HepG2 (cell line): ENCODE measurements around the gene NUDT17. TPM values are rescaled to one million over a fixed set of nuclear protein-coding genes. Genes with fewer than 3 reads are reported as not detected.

Source experiments
- E2F5 ChIP-seq: sonication (generic); formaldehyde crosslinking; conservative IDR thresholded peaks from 2 replicates; pipeline ENCODE4 v1.4.0; 2020; ENCODE audit warnings: missing genetic modification reagents
- ETS1 ChIP-seq: sonication (generic); formaldehyde crosslinking; IDR thresholded peaks from 2 replicates; pipeline ENCODE4 v1.4.0; 2020; ENCODE audit warnings: missing genetic modification reagents
- FOXC1 ChIP-seq: sonication (generic); formaldehyde crosslinking; IDR thresholded peaks from 2 replicates; pipeline ENCODE4 v1.8.0; 2022; ENCODE audit warnings: mild to moderate bottlenecking, missing genetic modification reagents, borderline replicate concordance
- GATAD2A ChIP-seq: IDR thresholded peaks from 2 replicates; pipeline ENCODE4 v1.6.1; 2016
- HDAC1 ChIP-seq: sonication (generic); formaldehyde crosslinking; IDR thresholded peaks from 2 replicates; pipeline ENCODE4 v1.5.1; 2020; ENCODE audit warnings: mild to moderate bottlenecking, missing genetic modification reagents
- HMG20B ChIP-seq: conservative IDR thresholded peaks from 2 replicates; pipeline ENCODE4 v1.6.1; 2016; ENCODE audit warnings: missing genetic modification reagents, missing compliant biosample characterization
- HNRNPK ChIP-seq: fragments of 200-400 bp; formaldehyde crosslinking; IDR thresholded peaks from 2 replicates; pipeline ENCODE4 v1.6.1; 2018; ENCODE audit warnings: low read length, low read depth, moderate library complexity, mild to moderate bottlenecking; ENCODE audit not compliant: poor library complexity, severe bottlenecking
- HOXA9 ChIP-seq: sonication (generic); formaldehyde crosslinking; IDR thresholded peaks from 2 replicates; pipeline ENCODE4 v1.8.1; 2022; ENCODE audit warnings: missing genetic modification reagents, mild to moderate bottlenecking, moderate library complexity, borderline replicate concordance
- KLF9 ChIP-seq: IDR thresholded peaks from 2 replicates; pipeline ENCODE4 v1.6.1; 2016; ENCODE audit warnings: low read depth
- MAZ ChIP-seq, 2 experiments: sonication (generic) in 1 of 2; formaldehyde crosslinking in 1 of 2; IDR thresholded peaks; 2 replicates each; pipeline versions ENCODE4 v1.5.0 to v1.6.1; 2012 to 2020; ENCODE audit warnings: low read depth in 2 of 2, mild to moderate bottlenecking in 2 of 2, borderline replicate concordance in 1 of 2, improper control_type of control experiment in 1 of 2, low read length in 1 of 2, missing genetic modification reagents in 1 of 2, moderate library complexity in 1 of 2
- MYPOP ChIP-seq: sonication (generic); formaldehyde crosslinking; IDR thresholded peaks from 2 replicates; pipeline ENCODE4 v1.8.1; 2023; ENCODE audit warnings: mild to moderate bottlenecking, moderate library complexity, missing genetic modification reagents
- NRL ChIP-seq: sonication (generic); formaldehyde crosslinking; IDR thresholded peaks from 2 replicates; pipeline ENCODE4 v1.5.0; 2020; ENCODE audit warnings: missing genetic modification reagents, mild to moderate bottlenecking, moderate library complexity, borderline replicate concordance
- POGK ChIP-seq: sonication (generic); formaldehyde crosslinking; conservative IDR thresholded peaks from 2 replicates; pipeline ENCODE4 v1.8.0; 2022; ENCODE audit warnings: mild to moderate bottlenecking, moderate library complexity, missing genetic modification reagents
- RNF2 ChIP-seq: fragments of 450-650 bp; conservative IDR thresholded peaks from 2 replicates; pipeline ENCODE4 v1.6.1; 2016; ENCODE audit warnings: low read depth
- SCMH1 ChIP-seq: sonication (generic); formaldehyde crosslinking; IDR thresholded peaks from 2 replicates; pipeline ENCODE4 v1.9.0; 2021; ENCODE audit warnings: missing genetic modification reagents, mild to moderate bottlenecking, borderline replicate concordance
- TARDBP ChIP-seq: sonication (generic); formaldehyde crosslinking; IDR thresholded peaks from 2 replicates; pipeline ENCODE4 v1.8.0; 2022; ENCODE audit warnings: mild to moderate bottlenecking, missing genetic modification reagents
- THAP7 ChIP-seq: sonication (generic); formaldehyde crosslinking; IDR thresholded peaks from 2 replicates; pipeline ENCODE4 v1.8.1; 2023; ENCODE audit warnings: mild to moderate bottlenecking, missing genetic modification reagents
- ZBTB20 ChIP-seq: sonication (generic); formaldehyde crosslinking; IDR thresholded peaks from 2 replicates; pipeline ENCODE4 v1.8.1; 2023; ENCODE audit warnings: missing genetic modification reagents, low read depth, mild to moderate bottlenecking, borderline replicate concordance
- ZEB1 ChIP-seq: IDR thresholded peaks from 2 replicates; pipeline ENCODE4 v1.6.1; 2012; ENCODE audit warnings: mild to moderate bottlenecking, low read depth, inconsistent platforms; ENCODE audit not compliant: insufficient replicate concordance
- ZFY ChIP-seq: sonication (generic); formaldehyde crosslinking; IDR thresholded peaks from 2 replicates; pipeline ENCODE4 v1.4.0; 2020; ENCODE audit warnings: missing genetic modification reagents
- ZNF235 ChIP-seq: sonication (generic); formaldehyde crosslinking; IDR thresholded peaks from 2 replicates; pipeline ENCODE4 v1.8.1; 2023; ENCODE audit warnings: mild to moderate bottlenecking, missing genetic modification reagents, borderline replicate concordance
- ZNF570 ChIP-seq: sonication (generic); formaldehyde crosslinking; IDR thresholded peaks from 2 replicates; pipeline ENCODE4 v1.4.0; 2020; ENCODE audit warnings: mild to moderate bottlenecking, missing genetic modification reagents, borderline replicate concordance
- ZNF672 ChIP-seq: sonication (generic); formaldehyde crosslinking; IDR thresholded peaks from 2 replicates; pipeline ENCODE4 v1.8.1; 2022; ENCODE audit warnings: missing genetic modification reagents
- ZNF746 ChIP-seq: sonication (generic); formaldehyde crosslinking; IDR thresholded peaks from 2 replicates; pipeline ENCODE4 v1.8.0; 2022; ENCODE audit warnings: mild to moderate bottlenecking, missing genetic modification reagents
- polyA plus RNA-seq, 8 experiments: library from polyadenylated mRNA; depleted of rRNA in 3 of 8; stranded (reverse) in 7 of 8; unstranded in 1 of 8; fragments of >200 nt; fragmentation: Illumina TruSeq in 4 of 8; extraction: Trizol in 4 of 8; gene quantifications; 2 replicates each; pipeline versions ENCODE4 v1.2.1 to v1.2.3, GENCODE V29; 2011 to 2016; ENCODE audit warnings: low read depth in 4 of 8, missing spikeins in 1 of 8, mixed read lengths in 1 of 8; ENCODE audit not compliant: insufficient read depth in 1 of 8
- total RNA-seq, 5 experiments: library from RNA; depleted of rRNA; stranded (reverse); fragments of >200 nt; fragmentation: Illumina TruSeq; extraction: Trizol; gene quantifications; 2 replicates each; pipeline ENCODE4 v1.2.3, GENCODE V29; 2016; ENCODE audit warnings: low read depth in 1 of 5

Gene NUDT17
- total and polyA plus RNA-seq, 2 of the 13 experiments (the other 11 are each of a cell fraction or from before 2014, with no cell fraction given): 2.6 to 5.8 TPM

- TF ChIP-seq HOXA9 (CRISPR knock-in tag) (no peak), MYPOP (CRISPR knock-in tag) (peak; percentile 58; the same call in 1 of the 2 replicates), SCMH1 (CRISPR knock-in tag) (no peak), THAP7 (no peak), ZNF672 (CRISPR knock-in tag) (no peak), POGK (CRISPR knock-in tag) (0 out of 2 replicates have a peak, but pooled peaks have one; percentile 32), HMG20B (CRISPR knock-in tag) (no peak), TARDBP (CRISPR knock-in tag) (peak; percentile 74), HNRNPK (peak; percentile 89), RNF2 (no peak), ZNF746 (CRISPR knock-in tag) (peak; percentile 57; the same call in 1 of the 2 replicates), ETS1 (CRISPR knock-in tag) (no peak), ZEB1 (no peak), NRL (peak; percentile 80; the same call in 1 of the 2 replicates), GATAD2A (CRISPR knock-in tag) (no peak), E2F5 (CRISPR knock-in tag) (no peak), MAZ (IDR thresholded peaks at IDR 0.05; ENCODE audit: borderline replicate concordance, low read depth, low read length) (peak; percentile 71; the same call in 1 of the 2 replicates), MAZ (CRISPR knock-in tag; IDR thresholded peaks at IDR 0.05; ENCODE audit: low read depth) (peak; percentile 70), FOXC1 (CRISPR knock-in tag) (peak; percentile 62; the same call in 1 of the 2 replicates), ZFY (peak; percentile 59; the same call in 1 of the 2 replicates), ZNF235 (no peak), HDAC1 (peak; percentile 71; the same call in 1 of the 2 replicates), ZBTB20 (CRISPR knock-in tag) (no peak; the same call in 1 of the 2 replicates), ZNF570 (CRISPR knock-in tag) (no peak), KLF9 (CRISPR knock-in tag) (peak; percentile 71; the same call in 1 of the 2 replicates)
Measured at GRCh38 chr1:145858901-145859490, 13.6 kb downstream of the NUDT17 start, which contains the start of gene PIAS3 (continued).
